ENCODE results near the gene NRXN3.

DNA sequence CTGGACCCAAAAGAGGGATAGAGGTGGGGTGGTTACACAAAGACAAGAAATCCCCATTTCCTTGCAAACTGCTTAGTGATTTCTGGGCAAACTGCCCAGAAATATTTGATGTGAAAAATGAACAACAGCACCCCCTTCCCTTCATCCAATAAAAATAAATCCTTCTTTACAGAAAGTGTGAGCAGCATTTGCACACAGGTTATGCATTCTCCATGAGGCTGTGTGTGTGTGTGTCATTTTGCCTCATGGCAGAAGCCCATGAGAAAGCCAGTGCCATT lies 17.2 kb upstream of the NRXN3 start:
- TF ChIP-seq, protein P1, sequence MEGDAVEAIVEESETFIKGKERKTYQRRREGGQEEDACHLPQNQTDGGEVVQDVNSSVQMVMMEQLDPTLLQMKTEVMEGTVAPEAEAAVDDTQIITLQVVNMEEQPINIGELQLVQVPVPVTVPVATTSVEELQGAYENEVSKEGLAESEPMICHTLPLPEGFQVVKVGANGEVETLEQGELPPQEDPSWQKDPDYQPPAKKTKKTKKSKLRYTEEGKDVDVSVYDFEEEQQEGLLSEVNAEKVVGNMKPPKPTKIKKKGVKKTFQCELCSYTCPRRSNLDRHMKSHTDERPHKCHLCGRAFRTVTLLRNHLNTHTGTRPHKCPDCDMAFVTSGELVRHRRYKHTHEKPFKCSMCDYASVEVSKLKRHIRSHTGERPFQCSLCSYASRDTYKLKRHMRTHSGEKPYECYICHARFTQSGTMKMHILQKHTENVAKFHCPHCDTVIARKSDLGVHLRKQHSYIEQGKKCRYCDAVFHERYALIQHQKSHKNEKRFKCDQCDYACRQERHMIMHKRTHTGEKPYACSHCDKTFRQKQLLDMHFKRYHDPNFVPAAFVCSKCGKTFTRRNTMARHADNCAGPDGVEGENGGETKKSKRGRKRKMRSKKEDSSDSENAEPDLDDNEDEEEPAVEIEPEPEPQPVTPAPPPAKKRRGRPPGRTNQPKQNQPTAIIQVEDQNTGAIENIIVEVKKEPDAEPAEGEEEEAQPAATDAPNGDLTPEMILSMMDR (IDR thresholded peaks at IDR 0.05 in 4 of 5, conservative IDR thresholded peaks at IDR 0.05 in 1 of 5) = no peak
- TF ChIP-seq POLR2A (IDR thresholded peaks at IDR 0.05) = no peak
